Stimulated activated naive CD4-positive, alpha-beta T cell treated with Interleukin-2 at 50 U/mL for 16 hours (primary cell): ENCODE measurements around the gene SPATA6L.
A peak's percentile ranks its signal among the peaks of the same experiment; 100 is the strongest.
"Not testable (repeated sequence)": the region's sequence is repeated elsewhere in the genome, so short reads cannot be mapped to it uniquely, and the experiment has no call there.

Experiments used
- DNase-seq: peaks from one replicate; lab custom pipeline; 2025; lab: John Stamatoyannopoulos, UW

SPATA6L gene

DNA sequence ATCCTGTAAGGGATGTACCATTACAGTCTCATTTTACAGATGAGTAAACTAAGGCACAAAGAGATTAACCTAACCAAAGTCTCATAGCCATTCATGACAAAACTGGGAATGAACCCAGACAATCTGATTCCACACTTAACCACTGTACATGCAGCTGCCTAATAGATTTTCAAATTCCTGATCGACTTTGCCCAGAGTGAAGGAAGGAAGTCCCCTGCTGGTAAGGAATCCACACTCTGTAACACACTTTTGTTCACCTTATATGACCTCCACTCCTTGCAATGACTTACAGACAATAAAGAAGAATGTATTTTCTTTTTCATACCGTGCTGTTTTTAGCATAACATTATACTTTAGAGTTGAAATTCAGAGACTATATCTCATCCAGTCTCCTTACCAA is 35.4 kb downstream of the SPATA6L start:
- no peak for DNase-seq

DNA sequence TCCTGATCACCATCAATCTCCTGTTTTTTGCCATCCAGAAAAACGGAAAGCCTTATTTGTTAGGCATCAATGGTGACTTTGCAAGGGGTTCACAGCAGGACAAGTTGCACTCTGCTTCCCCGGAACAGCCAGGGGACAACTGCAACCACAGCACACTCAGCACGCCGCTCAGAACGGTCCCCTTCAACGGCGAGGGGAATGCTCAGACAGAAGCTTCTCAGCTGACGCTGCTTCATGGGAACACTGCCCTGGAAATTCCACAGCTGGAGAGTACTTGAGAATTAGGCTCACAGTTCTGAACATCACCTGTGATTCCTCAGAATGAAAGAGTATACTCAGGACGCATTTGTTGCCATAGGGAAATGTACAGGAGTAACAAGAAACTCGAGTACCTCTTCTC is 44.3 kb downstream of the SPATA6L start:
- no peak for DNase-seq

DNA sequence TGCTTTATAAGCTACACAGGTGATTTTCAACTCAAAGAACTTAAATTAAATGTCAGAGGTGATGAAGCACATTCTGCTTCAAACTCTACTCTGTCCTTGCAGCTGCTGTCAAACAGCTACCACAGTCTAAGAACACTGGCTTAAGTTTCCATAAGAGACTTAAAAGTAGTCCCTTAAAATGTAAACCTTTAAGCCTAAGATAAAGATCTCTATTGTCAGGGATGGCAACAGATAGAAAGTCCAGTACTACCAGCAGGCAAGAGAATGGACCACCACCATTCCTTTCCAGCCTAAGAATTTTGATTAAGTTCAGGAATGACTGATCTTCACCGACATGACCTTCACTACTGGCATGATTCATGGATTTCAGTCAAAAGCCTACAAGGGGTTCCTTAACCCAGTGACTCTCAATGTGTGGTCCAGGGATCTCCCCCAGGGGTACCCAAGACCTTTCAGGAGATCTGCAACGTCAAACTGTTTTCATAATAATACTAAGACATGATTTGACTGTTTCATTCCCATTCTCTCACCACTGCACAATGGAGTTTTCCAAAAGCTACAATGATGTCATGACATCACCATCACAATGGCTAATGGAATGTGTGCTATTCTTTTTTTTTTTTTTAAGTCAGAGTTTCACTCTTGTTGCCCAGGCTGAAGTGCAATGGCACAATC is 45.3 kb downstream of the SPATA6L start:
- no peak for DNase-seq

DNA sequence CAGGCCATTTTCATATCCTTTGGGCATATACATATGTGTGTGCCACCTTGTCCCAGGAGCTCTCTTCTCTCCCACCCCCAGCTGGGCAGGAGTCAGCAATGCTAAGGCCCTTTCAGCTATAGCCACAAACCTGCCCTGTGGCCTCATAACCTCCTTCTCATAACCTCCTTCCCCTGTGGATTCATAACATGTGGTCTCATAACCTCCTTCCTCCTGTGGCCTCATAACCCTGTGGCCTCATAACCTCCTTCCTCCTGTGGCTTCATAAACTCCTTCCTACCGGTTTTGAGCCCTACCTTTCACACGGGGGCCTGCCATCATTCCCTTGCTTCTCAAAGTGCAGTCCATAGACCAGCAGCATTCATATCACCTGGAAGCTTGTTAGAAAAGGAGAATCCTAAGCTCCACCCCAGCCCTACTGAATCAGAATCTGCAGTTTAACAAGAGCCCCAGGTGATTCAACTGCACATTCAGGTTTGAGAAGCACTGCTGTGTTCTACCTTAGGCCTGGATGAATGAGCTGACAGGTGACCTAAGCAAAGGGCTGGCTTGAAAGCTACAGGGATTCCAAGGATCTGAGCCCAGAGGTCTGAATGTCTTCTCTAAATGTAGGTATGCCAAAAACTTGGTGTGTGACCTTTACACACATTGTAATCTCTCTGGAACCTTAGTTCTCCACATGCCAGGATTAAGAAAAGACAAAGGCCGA is 46.1 kb downstream of the SPATA6L start:
- DNase-seq: no peak

DNA sequence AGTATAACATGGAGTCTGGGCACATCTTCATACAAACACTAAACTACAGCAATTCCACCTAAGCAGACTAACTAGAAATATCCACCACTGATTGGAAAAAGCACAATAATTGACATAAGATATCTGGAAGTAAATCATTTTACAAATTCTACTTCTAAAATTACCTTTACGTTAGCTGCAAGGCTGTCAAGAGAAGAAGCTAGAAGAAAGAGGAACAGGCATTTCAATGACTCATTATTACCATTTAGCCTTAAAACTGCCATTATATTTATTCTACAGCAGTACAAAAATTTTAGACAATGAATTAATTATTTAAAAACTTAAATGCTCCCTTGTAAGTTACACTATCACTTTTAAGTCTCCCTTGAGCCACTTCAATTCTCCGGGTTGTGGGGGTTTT is 47.6 kb downstream of the SPATA6L start:
- no peak for DNase-seq

DNA sequence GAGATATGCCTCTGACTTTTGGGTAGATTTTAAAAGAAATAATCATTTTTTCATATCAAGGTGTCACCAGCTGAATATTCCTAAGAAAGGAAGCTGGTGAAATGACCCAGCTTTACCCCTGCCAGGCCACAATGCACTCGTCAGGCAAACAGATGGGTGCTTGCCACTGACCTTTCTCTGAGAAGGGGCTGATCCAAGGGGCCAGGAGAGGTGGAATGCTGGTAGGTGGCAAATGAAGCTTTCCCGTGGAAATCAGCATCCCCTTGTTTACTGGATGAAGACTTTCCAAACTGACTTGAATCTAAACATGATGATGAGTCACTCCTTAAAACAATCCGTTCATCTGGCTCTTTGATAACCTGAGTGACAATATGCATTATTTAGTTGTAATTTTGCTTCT is 48.5 kb downstream of the SPATA6L start:
- DNase-seq: no peak

DNA sequence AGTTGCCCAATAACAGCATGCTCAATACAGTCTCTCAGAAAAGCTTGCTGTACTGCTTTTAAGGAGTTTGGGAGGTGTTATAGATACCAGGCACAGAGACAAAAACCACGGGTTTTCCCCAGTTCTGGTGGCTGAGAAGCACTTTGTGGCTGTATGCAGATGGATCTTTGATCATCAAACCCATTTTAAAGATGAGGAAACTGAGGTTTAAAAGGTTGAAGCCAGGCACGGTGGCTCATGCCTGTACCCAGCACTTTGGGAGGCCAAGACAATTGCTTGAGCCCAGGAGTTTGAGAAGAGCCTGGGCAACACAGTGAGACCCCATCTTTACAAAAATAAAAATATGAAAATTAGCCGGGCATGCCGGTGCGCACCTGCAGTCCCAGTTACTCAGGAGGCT is 50.5 kb downstream of the SPATA6L start:
- DNase-seq: no peak

DNA sequence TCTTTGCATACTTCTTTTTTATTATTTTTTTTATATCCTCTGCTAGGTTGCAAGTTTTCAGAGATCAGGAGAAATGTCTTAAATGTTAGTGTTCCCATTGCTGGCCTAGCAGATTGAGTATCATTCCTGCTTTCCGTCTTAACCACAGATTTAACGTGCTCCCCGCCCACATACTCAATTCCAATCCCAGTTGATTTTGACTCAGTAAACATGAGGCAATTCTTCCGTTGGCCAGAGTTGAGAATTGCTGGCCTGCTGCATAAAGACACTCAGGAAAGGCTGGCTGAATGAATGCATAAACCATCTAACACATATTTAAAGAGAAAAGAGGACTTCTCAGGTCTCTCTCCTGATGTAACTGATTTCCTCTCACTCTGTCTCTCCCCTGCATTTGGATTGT is 51.0 kb downstream of the SPATA6L start:
- no peak for DNase-seq

DNA sequence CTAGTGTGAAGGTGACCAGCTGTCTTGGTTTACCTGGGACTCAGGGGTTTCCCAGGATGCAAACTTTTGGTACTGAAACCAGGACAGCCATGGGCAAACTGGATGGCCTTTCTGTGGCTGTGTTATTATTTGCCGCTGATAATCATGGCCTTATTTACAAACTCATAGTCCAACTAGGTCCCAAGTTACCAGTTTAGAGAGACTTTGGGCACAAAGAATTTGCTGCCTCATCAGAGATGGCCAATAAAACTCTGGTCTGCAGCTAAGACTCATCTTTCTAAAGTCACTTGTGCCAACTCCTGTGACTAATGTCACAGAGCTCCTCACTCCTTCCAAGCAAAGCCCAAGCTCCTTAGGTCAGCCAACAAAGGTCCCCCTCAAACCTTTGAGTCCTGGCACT is 51.7 kb downstream of the SPATA6L start:
- no peak for DNase-seq

DNA sequence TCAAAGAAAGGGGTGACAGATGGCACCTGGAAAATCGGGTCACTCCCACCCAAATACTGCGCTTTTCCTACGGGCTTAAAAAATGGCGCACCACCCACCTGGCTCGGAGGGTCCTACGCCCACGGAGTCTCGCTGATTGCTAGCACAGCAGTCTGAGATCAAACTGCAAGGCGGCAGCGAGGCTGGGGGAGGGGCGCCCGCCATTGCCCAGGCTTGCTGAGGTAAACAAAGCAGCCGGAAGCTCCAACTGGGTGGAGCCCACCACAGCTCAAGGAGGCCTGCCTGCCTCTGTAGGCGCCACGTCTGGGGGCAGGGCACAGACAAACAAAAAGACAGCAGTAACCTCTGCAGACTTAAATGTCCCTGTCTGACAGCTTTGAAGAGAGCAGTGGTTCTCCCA is 60.2 kb downstream of the SPATA6L start:
- DNase-seq: not testable (repeated sequence)

DNA sequence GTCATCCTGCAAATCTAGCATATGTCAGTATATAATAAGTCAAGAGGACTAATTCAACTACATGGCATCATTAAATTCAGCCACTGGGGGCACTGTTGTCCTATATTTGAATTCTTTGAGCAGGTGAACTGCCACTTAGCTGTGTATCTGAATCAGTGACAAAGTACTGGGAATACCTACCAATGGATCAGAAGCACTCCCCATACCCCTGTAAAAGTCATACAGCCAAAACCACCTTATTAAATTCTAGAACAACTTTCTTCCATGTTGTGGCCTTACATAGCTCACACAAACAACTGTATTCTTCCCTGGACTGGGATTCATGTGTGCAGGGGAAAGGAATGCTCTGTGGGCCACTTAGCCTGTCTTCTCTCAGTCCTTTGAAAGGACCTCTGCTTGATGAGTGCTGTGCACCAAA is 61.6 kb downstream of the SPATA6L start:
- DNase-seq: peak; percentile 32

DNA sequence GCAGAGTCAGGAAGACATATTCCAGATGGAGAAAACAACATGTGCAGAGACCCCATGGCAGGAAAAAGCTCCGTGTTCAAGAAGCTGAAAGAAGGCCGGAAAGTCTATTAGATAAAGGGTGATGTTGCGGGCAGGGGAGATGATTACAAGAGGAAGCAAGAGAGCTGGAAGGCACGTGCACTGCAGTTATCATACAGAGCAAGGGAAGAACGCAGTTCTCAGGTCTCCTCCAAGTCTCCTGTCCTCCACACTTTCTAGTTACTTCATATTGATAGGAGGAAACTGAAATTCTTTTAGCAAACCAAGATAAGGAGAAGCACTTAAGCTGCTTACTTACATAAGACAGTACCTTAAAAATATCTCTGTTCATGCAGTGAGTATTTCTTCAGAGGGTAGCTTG is 62.5 kb downstream of the SPATA6L start:
- DNase-seq: no peak

DNA sequence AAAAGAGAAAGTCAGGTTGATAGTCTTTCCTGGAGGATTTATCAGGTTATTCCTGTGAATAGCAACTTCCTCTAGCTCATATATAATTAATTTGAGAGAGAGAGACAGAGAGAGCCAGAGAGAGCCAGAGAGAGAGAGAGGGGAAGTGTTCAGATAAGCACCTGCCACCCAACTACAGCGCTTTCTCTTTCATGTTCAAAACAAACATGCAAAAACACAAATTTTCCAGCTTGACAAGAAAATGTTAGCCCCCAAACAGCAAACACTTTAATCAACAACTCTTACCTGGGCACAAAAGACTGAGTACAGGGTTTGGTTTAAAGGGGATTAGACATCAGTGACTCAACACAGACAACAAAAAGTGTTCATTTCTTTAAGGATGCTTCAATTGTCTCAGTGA is 65.9 kb downstream of the SPATA6L start:
- DNase-seq: no peak

DNA sequence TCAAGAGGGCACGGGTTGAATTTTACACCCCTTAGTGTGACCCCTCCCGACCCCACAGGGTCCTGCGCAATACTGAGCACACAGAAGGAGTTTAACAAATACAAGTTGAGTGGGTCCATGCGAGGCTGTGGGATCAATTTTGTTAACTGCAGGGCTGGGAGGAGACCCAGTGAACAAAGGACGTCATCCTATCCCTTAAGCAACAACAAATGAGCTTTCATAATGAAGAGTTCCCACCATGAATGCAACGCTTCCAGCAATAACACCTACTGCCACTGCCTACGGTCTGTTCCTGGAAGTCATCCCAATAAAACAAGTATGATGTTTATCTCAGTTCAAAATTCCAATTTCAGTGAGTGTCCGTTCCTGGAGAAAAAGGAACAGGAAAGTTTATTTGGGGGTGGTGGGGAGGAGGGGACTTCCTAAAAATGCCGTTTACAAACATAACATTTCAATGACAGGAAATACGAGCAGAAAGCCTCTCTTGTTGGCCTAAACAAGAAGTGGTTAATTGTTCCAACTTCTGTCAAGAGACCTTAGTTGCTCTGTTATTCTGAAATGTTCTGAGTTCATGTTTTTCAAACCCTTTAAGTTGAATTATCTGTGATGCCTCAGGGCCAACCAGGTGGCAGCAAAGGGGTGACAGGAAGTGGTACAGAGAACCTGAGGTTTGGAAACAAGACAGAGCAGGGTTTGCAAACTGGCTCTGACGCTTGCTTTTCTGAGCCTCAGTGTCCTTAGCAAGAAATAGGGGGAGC is 69.9 kb downstream of the SPATA6L start:
- DNase-seq: no peak

DNA sequence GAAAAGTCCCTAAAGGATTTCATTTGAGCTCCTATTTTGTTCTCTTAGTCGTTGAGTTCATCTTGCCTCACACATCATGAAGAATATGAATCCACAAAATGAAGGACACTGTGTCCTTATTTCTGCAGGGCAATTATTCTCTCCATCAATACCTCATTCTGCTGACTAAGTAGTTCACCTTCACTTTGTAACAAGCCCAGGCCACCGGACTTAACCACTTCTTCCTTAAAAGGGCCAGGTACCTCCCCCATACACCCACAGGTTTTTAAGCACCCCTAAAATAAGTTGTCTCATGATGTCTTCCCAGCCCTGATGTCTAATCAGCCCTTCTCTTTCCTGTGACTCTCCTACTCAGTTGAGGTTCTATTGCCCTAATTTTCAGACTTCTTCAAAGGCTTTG is 71.3 kb downstream of the SPATA6L start:
- DNase-seq: no peak

DNA sequence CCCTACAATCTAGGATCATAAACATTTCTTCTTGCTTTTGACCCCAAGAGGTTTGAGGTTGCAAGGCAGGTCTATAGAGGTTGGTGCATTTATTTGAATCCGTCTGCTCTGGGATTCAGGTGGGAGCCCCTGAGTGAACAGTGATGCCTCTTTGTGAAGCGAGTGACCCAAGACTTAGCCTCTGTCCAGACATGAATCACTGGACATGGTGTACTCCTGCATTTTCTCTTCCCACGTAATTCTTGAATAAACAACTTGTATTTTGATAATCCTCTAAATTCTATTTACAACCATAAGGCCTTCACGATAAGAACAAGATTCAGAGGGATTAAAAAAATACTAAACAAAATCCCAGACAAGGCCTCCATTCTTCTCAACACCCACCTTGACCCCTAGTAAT is 71.7 kb downstream of the SPATA6L start:
- DNase-seq: no peak

DNA sequence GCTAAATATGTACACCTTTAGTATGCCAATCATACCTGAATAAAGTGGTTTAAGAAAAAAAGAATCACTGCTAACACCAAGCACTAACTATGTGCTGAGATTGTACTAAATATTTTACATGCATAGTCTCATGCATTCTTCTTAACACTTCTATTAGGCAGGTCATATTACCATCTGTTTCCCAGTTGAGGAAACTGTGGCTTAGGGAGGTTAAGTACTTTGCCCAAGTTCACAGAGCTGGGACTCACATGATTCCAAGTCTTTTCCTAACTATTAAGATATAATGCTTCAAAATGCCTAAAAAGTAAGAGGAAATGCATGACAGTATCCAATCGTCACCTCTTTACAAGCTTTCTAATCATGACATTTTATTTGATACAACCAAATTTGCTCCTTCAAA is 73.4 kb downstream of the SPATA6L start:
- no peak for DNase-seq

DNA sequence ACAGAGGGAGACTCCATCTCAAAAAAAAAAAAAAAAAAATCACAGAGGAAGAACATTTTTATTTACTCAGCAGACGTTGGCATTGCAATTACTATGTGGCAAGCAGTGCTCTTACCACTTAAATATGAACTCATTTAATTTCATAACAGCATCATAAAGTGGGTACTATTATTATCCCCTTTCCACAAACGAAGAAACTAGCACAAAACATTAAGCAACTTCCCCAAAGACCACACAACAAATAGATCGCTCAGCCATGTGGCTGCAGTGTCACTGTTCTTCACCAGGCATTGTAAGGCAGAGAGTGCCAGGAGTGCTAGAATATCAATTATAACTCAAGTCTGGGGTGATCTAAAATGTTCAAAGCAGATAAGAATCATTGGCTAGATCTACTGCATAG is 74.0 kb downstream of the SPATA6L start:
- DNase-seq: no peak

DNA sequence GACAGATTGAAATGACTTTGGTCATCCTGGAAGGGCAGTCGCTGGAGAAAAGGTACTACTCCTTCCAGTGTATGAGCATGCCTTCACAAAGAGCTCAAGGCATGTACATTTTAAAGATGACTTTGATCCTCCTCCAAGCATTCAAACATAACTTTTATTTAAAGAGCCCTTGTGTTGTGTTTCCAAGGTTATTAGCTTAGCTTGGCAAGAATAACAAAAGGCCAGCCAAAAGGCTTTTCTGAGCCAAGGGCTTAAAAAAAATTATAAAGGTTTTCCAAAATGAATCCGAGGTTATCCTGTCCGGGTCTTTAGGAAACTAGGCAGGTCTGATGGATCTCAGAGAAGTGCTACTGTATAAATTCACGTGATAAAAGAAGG is 75.2 kb downstream of the SPATA6L start:
- no peak for DNase-seq

DNA sequence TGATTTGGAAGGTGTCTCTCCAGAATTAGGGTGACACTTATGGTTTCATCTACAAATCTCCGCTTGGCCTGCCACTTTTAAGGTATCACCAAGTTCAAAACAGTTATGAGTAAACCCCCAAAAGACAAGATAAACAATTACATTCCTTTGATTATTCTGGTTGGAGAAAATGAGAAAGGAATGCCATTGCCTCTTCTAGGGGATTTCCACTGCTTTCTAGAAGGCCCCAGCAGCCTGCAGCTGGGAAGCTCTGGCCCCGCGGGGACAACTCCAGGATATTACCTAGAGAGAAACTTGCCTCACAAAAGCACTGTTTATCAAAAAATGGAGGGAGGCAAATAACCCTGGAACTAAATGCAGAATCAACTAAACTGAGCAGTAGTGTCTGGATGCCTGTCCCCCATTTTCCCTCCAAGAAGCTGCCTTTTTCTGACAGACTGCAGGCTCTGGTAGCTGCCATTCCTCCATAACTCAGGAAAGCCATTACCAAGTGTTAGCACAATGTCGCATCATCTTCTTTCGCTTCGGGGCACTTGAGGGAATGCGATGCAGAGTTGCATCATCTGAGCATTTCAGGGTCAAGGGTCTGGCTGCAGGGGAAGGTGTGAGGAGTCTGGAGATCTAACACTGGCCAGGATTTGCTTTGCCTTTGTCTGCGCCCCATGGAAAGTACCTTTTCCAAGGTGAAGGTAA is 75.7 kb downstream of the SPATA6L start:
- no peak for DNase-seq

DNA sequence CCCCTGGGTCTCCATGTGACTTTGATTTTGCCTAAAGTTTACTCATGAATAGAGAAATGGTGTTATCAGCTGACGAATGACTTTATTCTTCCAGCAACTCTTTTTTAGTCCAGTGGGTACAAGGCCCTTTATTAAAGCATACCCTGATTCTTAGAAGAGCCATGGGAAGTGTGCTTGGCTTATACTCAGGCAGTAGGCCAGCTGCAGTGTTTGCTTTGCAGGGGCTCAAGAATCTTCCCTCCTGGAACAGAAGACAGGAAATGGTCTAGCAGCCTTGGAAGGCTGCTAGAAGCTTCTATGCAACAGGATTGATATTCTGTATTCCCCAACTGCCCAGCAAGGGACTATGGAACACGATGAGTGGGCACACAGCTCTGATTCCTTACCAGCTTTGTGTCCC is 77.6 kb downstream of the SPATA6L start:
- no peak for DNase-seq

DNA sequence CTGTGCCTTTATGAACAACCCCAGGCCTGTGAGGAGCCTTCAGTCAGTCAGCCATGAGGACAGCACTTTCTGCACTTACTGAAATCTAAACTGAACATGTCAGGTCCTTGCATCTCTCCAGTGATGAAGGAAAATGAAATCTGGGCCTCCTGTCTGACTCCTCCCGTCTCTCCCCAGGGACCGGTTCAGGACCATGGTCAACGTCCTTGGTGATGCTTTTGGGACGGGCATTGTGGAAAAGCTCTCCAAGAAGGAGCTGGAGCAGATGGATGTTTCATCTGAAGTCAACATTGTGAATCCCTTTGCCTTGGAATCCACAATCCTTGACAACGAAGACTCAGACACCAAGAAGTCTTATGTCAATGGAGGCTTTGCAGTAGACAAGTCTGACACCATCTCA is 81.1 kb downstream of the SPATA6L start:
- DNase-seq: no peak

DNA sequence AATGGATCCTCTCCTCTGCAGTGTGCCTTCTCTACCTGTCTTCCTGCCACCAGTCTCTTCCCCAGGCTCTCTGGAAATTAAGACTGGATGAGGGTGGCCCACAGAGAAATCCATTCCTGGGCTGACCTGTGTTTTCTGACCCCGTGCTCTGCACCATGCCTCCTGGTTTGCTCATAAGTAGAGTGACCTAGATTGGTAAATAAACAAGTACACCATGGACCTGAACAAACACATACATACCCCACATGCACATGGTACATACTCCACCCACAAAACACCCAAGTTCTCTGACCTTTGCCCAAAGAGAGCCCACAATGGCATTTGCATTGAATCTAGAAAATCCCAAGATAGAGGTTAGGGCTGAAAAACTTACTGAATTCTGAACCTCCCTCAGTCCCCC is 81.6 kb downstream of the SPATA6L start:
- no peak for DNase-seq
